Measurements from ENCODE around the gene SMOC1.

The SMOC1 gene

GRCh38 chr14:70050136-70050535 is 170.9 kb downstream of the SMOC1 start:
- DNase-seq = no peak

DNA sequence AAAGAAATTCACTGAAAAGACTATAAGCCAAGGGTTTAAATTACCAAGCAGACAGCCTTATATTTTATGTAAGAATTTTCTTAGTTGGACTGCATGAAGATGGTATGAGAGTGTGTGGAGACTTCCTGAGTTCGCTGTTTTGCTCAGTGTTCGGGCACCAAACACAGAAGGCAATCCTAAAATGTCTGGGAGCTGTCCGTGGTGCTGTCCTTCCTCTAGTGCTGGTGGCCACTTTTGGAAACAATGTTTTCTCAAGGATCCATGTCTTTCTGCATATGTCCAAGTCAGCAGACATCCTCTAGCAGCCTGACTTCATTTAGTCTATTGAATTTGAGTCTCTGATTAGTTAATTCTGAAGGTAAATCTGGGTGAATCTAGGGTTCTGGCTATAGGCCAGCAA is 173.8 kb downstream of the SMOC1 start:
- DNase-seq = no peak

- no peak for DNase-seq
These were observed 178.4 kb downstream of the SMOC1 start for GRCh38 chr14:70057519-70058136.

- no peak for DNase-seq
These were observed 180.3 kb downstream of the SMOC1 start for GRCh38 chr14:70059545-70059944.

DNA sequence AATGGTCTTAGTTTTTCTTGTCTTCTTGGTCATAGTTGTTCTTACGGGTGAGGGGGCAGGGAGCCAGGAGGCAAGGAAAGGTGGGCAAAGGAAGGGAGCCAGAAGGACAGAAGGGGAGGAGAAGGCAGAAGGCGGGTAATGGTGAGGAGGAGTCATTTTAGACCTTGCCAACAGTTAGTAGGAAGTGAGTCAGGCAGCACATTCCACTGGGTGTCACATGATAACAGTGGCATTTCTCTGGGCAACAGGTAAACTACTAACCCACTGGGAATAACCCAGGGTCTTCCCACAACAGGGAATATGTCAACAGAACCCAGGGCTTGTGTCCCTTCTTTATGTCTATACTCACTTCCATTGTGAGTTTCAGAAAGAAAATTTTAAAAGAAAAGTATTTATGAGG is 181.9 kb downstream of the SMOC1 start:
- DNase-seq = no peak

- DNase-seq = no peak
These were observed 185.1 kb downstream of the SMOC1 start for GRCh38 chr14:70064136-70064865.

GRCh38 chr14:70067810-70068209 is 188.6 kb downstream of the SMOC1 start:
- DNase-seq = no peak

GRCh38 chr14:70069186-70069585 is 190.0 kb downstream of the SMOC1 start:
- DNase-seq = no peak

GRCh38 chr14:70073924-70074566 is 194.8 kb downstream of the SMOC1 start:
- DNase-seq = no peak

- no peak for DNase-seq
These were observed 197.8 kb downstream of the SMOC1 start for GRCh38 chr14:70077005-70077404.

DNA sequence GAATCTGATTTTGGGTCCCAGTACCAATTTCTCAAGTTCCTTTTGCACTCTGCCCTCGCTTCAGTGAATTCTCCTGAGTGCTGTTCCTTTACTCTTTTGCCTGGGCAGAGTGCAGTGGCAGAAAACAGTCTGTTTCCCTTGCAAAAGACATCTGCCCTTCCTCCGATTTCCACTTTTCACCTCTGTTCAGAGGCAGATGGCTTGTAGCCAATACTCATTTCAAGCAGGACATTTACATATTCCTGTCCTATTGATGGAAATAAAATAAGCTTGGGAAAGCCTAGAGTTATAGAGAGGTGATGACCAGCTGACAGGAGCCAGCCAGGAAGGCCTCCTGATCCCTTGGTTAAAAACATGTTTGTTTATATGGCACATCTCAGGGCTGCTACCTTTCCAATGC is 198.5 kb downstream of the SMOC1 start:
- no peak for DNase-seq

DNA sequence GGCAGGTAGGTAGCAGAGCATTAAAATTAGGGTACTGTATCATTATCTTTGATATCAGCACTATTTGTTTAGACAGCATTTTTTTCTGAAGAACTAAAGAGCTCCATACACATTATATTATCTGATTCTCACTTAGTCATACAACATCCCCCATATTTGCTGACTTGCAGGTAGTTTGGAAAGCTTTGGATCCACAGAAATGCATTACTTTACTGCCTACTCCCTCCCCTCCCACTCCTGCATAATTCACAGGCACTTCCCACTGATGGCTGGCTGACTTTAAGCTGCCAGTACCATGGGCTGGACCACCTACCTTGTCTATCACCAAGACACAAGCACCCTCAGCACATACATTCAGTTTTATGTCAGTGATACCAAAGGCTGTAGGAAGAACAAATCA is 199.1 kb downstream of the SMOC1 start:
- DNase-seq = no peak

GRCh38 chr14:70080076-70080475 is 200.9 kb downstream of the SMOC1 start:
- DNase-seq = no peak
